ENCODE results near the gene SCARF1.

Gene SCARF1

GRCh38 chr17:1647802-1648171 is 2.3 kb upstream of the SCARF1 start:
- DNase-seq: no peak

- DNase-seq: no peak
These were observed 805 bp upstream of the SCARF1 start for GRCh38 chr17:1646199-1646875.

GRCh38 chr17:1644493-1645206 is 882 bp downstream of the SCARF1 start:
- DNase-seq: no peak

DNA sequence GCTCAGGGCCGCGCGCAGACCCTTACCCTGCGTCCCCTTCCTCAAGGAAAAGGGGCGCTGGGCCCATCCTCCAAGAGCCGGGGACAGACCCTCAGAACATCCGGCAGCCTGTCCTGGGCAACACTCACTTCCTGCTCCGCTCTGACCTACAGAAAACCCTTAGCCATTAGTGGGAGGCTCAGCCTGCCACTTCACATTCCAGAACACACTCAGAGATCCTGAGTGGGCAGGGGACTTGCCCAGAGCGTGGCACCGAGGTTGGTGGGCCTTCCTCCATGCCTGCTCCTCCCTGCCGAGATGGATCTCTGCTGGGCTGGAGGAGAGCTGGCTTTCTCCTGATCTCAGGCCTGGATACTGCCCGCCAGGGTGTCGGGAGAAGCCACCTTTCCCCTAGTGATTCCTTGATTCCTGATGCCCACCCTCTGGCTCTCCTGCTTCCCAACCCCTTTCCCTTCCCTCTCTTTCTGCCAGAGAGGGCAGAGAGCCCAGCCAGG is 1.5 kb downstream of the SCARF1 start:
- no peak for DNase-seq

- peak; percentile 77 for DNase-seq
These were observed 2.1 kb downstream of the SCARF1 start for GRCh38 chr17:1643293-1643998.

- DNase-seq: no peak
These were observed 4.5 kb downstream of the SCARF1 start for GRCh38 chr17:1641065-1641403.

- DNase-seq: no peak
These were observed 5.0 kb downstream of the SCARF1 start for GRCh38 chr17:1640329-1641064.

GRCh38 chr17:1639549-1640180 is 5.9 kb downstream of the SCARF1 start:
- DNase-seq: no peak

- no peak for DNase-seq
These were observed 6.8 kb downstream of the SCARF1 start for GRCh38 chr17:1638624-1639300.

DNA sequence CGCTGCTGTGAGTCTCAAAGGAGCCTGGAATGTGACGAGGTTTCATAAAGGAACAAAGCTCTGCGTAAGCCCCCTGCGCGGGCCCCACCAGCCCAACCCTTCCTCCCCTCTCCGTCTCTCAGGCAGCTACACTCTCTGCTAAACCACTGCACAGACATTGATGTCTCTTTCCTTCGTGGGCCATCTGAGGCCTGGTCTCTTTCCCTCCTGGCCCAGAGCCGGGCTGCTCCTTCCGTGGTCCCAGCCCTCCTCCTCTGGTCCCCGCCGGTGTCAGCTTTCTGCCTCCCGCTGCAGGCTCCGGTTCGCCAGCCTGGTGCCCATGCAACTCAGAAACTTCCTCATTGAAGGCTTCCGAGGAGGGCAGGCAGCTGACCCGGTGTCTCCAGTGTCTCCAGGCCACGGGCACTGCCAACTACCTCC is 7.4 kb downstream of the SCARF1 start:
- DNase-seq: no peak

- no peak for DNase-seq
These were observed 8.7 kb downstream of the SCARF1 start for GRCh38 chr17:1636732-1637285.

DNA sequence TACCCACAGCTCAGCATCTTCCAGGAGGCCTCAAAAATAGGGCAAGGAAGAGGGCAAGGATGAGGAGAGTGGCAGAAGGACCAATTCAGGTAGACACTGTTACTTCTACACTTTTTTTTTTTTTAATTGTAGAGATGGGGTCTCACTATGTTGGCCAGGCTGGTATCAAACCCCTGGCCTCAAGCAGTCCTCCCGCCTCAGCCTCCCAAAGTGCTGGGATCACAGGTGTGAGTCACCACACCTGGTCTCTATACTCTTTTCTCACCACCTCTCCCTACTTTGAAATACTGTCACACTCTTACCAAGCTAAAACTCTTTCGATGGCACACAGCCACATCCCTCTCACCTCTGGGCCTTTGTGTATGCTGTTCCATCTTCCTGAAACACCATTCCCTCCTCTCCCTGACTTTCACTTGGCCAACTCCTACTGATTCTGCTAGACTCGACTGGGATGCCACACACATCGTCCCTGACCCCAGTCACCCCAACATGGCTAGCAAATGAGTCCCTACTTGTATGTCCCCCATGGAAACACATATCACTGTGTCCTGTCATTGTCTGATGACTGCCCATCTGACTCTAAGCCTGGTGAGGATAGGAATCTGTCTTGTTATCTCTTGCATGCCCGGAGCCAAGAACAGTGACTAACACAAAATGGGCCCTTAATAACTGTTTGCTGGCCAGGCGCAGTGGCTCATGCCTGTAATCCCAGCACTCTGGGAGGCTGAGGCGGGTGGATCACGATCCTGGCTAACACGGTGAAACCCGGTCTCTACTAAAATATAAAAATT is 9.7 kb downstream of the SCARF1 start:
- no peak for DNase-seq

- DNase-seq: no peak
These were observed 10.5 kb downstream of the SCARF1 start for GRCh38 chr17:1634841-1635650.

- DNase-seq: no peak
These were observed 14.9 kb downstream of the SCARF1 start for GRCh38 chr17:1630662-1631061.

DNA sequence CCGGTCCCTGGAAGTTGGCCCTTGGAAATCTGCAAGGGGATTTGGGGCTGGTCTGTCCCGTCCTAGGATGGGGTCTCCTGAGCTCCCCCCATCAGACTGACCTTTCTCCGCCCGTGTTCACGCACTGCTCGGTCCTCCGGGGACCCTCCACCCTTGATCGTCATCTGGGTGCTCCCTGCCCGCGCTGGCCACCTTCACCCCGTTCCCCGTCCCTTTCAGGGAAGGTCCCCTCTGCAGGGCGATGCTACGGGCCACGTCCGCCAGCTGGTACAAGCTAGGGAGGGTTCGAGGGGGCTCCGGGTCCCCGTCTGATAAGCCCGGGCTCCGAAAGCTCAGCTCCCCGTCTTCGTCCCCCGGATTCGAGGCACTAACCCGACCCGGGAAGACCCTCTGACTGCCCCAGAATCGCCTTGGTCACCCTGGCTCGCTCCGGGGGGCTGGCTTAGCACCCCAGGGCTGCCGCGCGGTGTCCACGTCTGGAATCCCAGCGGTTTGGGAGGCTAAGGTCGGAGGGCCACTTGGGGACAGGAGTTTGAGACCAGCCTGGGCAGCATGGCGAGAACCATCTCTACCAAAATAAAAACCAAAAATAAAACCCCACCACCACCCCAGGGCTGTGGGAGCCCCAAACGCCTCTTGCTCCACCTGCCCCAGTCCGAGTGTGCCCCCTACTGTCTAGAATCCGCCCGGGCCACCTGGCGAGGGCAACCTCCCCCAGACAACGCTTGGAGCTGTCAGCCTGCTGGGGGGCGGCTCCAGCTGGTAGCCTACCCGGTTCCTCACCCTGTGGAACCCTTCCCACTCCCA is 15.8 kb downstream of the SCARF1 start:
- peak; percentile 68 for DNase-seq

- peak; percentile 85 for DNase-seq
These were observed 16.6 kb downstream of the SCARF1 start for GRCh38 chr17:1628856-1629503.

- DNase-seq: peak; percentile 66
These were observed 17.3 kb downstream of the SCARF1 start, which contains the start of gene SLC43A2 for GRCh38 chr17:1627982-1628855. Gene SLC43A2, minus strand, starts transcription at chr17:1628834. Its CDS starts 960 bp downstream, at chr17:1627874.

Data from activated CD4-positive, alpha-beta T cell treated with anti-CD3 and anti-CD28 coated beads, Interleukin-2, amount 50 U/mL, for 1 hour (primary cell).